ENCODE data around the gene LRRC8D.

DNA sequence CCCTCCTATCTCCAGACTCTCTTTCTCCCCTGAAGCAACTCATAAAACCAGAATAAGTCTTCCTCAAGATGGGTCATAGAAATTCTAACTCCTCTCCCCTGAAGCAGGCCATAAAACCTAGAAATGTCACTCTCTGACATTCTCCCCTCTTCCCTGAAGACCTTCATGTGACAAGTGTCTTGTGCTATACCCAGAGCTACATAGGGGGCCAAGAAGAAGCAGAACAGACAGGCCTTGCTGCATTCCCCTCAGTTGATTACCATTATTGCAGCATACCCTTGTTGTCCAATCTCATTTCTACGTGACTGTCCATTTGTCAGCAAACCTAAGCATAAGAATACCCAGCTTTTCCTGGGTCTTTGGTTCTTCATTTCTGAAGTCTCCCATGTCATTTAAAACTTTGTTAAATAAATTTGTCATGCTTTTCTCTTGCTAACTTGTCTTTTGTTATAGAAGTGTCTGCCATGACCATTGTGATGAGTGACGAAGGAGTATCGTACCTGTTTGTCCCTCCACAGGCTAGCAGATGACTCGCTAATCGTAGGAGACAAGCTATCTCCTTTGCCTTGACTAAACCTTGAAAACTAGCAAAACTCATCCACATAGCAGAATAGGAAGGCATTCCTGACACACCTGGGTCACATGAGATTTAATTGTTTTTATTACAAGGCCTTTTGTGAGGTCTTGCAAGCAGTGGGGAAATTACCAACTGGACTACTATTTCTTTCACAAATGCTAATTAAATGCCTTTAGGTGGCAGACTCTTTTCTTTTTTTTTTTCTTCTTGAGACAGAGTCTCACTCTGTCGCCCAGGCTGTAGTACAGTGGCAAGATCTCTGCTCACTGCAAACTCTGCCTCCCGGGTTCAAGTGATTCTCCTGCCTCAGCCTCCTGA lies 134.7 kb downstream of the LRRC8D start:
- TF ChIP-seq, protein P1, sequence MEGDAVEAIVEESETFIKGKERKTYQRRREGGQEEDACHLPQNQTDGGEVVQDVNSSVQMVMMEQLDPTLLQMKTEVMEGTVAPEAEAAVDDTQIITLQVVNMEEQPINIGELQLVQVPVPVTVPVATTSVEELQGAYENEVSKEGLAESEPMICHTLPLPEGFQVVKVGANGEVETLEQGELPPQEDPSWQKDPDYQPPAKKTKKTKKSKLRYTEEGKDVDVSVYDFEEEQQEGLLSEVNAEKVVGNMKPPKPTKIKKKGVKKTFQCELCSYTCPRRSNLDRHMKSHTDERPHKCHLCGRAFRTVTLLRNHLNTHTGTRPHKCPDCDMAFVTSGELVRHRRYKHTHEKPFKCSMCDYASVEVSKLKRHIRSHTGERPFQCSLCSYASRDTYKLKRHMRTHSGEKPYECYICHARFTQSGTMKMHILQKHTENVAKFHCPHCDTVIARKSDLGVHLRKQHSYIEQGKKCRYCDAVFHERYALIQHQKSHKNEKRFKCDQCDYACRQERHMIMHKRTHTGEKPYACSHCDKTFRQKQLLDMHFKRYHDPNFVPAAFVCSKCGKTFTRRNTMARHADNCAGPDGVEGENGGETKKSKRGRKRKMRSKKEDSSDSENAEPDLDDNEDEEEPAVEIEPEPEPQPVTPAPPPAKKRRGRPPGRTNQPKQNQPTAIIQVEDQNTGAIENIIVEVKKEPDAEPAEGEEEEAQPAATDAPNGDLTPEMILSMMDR (conservative IDR thresholded peaks at IDR 0.05; ENCODE audit: low read depth, low read length): no peak
- no peak for TF ChIP-seq EZH2 (IDR thresholded peaks at IDR 0.05; ENCODE audit: low read length, unreplicated experiment)
